PC-3 (cell line): Measurements from ENCODE around the gene EZR.

Experiments used
- CTCF ChIP-seq: fragments of 300-600 bp; sonication (generic); conservative IDR thresholded peaks from 2 replicates; pipeline ENCODE4 v1.5.1; 2017; ENCODE audit warnings: antibody characterized with exemption, low read depth, mild to moderate bottlenecking, low read length
- EZH2 ChIP-seq: fragments of 300-600 bp; sonication (generic); IDR thresholded peaks from one replicate; pipeline ENCODE4 v1.6.1; 2017; ENCODE audit warnings: antibody characterized with exemption, mild to moderate bottlenecking, low read length; ENCODE audit not compliant: unreplicated experiment

- no peak for TF ChIP-seq CTCF
- TF ChIP-seq EZH2: no peak
Measured at GRCh38 chr6:158780988-158781691, 38.0 kb downstream of the EZR start.
